Osteoblast (primary cell): ENCODE measurements around the gene PTK6. TPM values are rescaled to one million over a fixed set of nuclear protein-coding genes. Genes with fewer than 3 reads are reported as not detected.

ENCODE experiments used
- DNase-seq: peaks from one replicate; pipeline ENCODE4 v3.0.0; 2011; ENCODE audit warnings: low spot score, mixed read lengths; ENCODE audit not compliant: insufficient read length; ENCODE audit errors: missing footprints
- H2AFZ ChIP-seq: 2 replicates; pipeline ENCODE4 v1.6.0; 2011; ENCODE audit warnings: mild to moderate bottlenecking, low read length
- H3K27ac ChIP-seq: 2 replicates; pipeline ENCODE4 v1.5.1; 2011; ENCODE audit warnings: mild to moderate bottlenecking, low read depth, low read length, moderate library complexity
- H3K27me3 ChIP-seq: 2 replicates; pipeline ENCODE4 v1.6.0; 2012; ENCODE audit warnings: mild to moderate bottlenecking, control low read depth, inconsistent platforms, low read length, moderate library complexity; ENCODE audit not compliant: insufficient read depth
- H3K36me3 ChIP-seq: 2 replicates; pipeline ENCODE4 v1.5.1; 2011; ENCODE audit warnings: mild to moderate bottlenecking, low read length, control low read depth, moderate library complexity; ENCODE audit not compliant: insufficient read depth
- H3K4me1 ChIP-seq: 2 replicates; pipeline ENCODE4 v1.5.1; 2011; ENCODE audit warnings: mild to moderate bottlenecking, low read length, control low read depth, moderate library complexity; ENCODE audit not compliant: insufficient read depth
- H3K4me2 ChIP-seq: 2 replicates; pipeline ENCODE4 v1.6.0; 2011; ENCODE audit warnings: mild to moderate bottlenecking, low read length; ENCODE audit not compliant: insufficient read depth
- H3K4me3 ChIP-seq: fragments of 200-600 bp; sonication (generic); 3 replicates; pipeline ENCODE4 v1.5.1; 2012; ENCODE audit warnings: mild to moderate bottlenecking, low read length, inconsistent platforms; ENCODE audit not compliant: insufficient read depth
- H3K79me2 ChIP-seq: 2 replicates; pipeline ENCODE4 v1.6.0; 2012; ENCODE audit warnings: mild to moderate bottlenecking, low read length, control low read depth, inconsistent platforms; ENCODE audit not compliant: insufficient read depth
- H3K9me3 ChIP-seq: 2 replicates; pipeline ENCODE4 v1.5.1; 2011; ENCODE audit warnings: low read depth, low read length, control low read depth
- H4K20me1 ChIP-seq: 2 replicates; pipeline ENCODE4 v1.6.0; 2012; ENCODE audit warnings: mild to moderate bottlenecking, low read length, control low read depth; ENCODE audit not compliant: insufficient read depth
- CTCF ChIP-seq: IDR thresholded peaks from 2 replicates; pipeline ENCODE4 v1.5.1; 2011; ENCODE audit warnings: mild to moderate bottlenecking, low read depth, low read length, moderate library complexity; ENCODE audit errors: extremely low read depth
- total RNA-seq: library from RNA; depleted of rRNA; stranded (reverse); fragments of >200 nt; gene quantifications from 2 replicates; pipeline ENCODE4 v1.2.3, GENCODE V29; 2012

Gene PTK6
- total RNA-seq, 1 donor: not detected

GRCh38 chr20:63495741-63496595, 41.2 kb downstream of the PTK6 start:
- Histone ChIP-seq H2AFZ (peak overlapping the region; percentile 51), H3K27me3 (peaks cover 26% of the 10 kb centered on the region), H3K79me2 (no peaks in the 10 kb centered on the region), H3K9me3 (no peaks in the 10 kb centered on the region), H3K4me3 (peak overlapping the region; percentile 60), H3K27ac (no peak overlapping the region), H3K4me1 (peaks cover 4% of the 10 kb centered on the region), H3K36me3 (no peaks in the 10 kb centered on the region), H3K4me2 (peak overlapping the region; percentile 76), H4K20me1 (no peaks in the 10 kb centered on the region)
- DNase-seq: peak; percentile 98
- peak; percentile 78 for TF ChIP-seq CTCF

- no peak overlapping the region for H2AFZ ChIP-seq
- no peaks in the 10 kb centered on the region for H4K20me1 ChIP-seq
- DNase-seq: peak; percentile 58
- no peak overlapping the region for H3K4me3 ChIP-seq
- H3K36me3 ChIP-seq: no peaks in the 10 kb centered on the region
- no peak overlapping the region for H3K4me2 ChIP-seq
- no peak overlapping the region for H3K27ac ChIP-seq
- no peaks in the 10 kb centered on the region for H3K79me2 ChIP-seq
- H3K4me1 ChIP-seq: peaks cover 4% of the 10 kb centered on the region
- TF ChIP-seq CTCF: no peak
- no peaks in the 10 kb centered on the region for H3K9me3 ChIP-seq
- peaks cover 25% of the 10 kb centered on the region for H3K27me3 ChIP-seq
Measured at GRCh38 chr20:63495167-63495720, 41.9 kb downstream of the PTK6 start.

- peaks cover 20% of the 10 kb centered on the region for H3K27me3 ChIP-seq
- no peaks in the 10 kb centered on the region for H4K20me1 ChIP-seq
- H3K27ac ChIP-seq: no peak overlapping the region
- peaks cover 4% of the 10 kb centered on the region for H3K4me1 ChIP-seq
- H3K79me2 ChIP-seq: no peaks in the 10 kb centered on the region
- peak; percentile 71 for DNase-seq
- H3K36me3 ChIP-seq: no peaks in the 10 kb centered on the region
- H3K9me3 ChIP-seq: no peaks in the 10 kb centered on the region
- H2AFZ ChIP-seq: no peak overlapping the region
- H3K4me3 ChIP-seq: no peak overlapping the region
- no peak for TF ChIP-seq CTCF
- H3K4me2 ChIP-seq: no peak overlapping the region
Measured at GRCh38 chr20:63494420-63495166, 42.6 kb downstream of the PTK6 start.

GRCh38 chr20:63494084-63494419, 43.1 kb downstream of the PTK6 start:
- H3K9me3 ChIP-seq: no peaks in the 10 kb centered on the region
- H3K79me2 ChIP-seq: no peaks in the 10 kb centered on the region
- no peaks in the 10 kb centered on the region for H3K36me3 ChIP-seq
- peaks cover 4% of the 10 kb centered on the region for H3K4me1 ChIP-seq
- H3K27me3 ChIP-seq: peaks cover 20% of the 10 kb centered on the region
- DNase-seq: no peak
- H3K4me2 ChIP-seq: no peak overlapping the region
- no peak overlapping the region for H2AFZ ChIP-seq
- H4K20me1 ChIP-seq: no peaks in the 10 kb centered on the region
- no peak for TF ChIP-seq CTCF
- H3K4me3 ChIP-seq: no peak overlapping the region
- no peak overlapping the region for H3K27ac ChIP-seq
